Spleen (tissue), 3 donors: Measurements from ENCODE around the gene C17orf114.

Experiments
- POLR2A ChIP-seq, 3 donors: fragments of 450-650 bp; IDR thresholded peaks; one replicate each; pipeline ENCODE4 v1.5.1; 2017; ENCODE audit warnings: antibody characterized with exemption in 3 of 3, mild to moderate bottlenecking in 1 of 3
- POLR2AphosphoS5 ChIP-seq, 3 donors: sonication (generic); formaldehyde crosslinking; IDR thresholded peaks; one replicate each; pipeline ENCODE4 v1.5.1; 2017; ENCODE audit warnings: antibody characterized with exemption in 3 of 3

GRCh38 chr17:4838309-4838785 lies 36.2 kb upstream of the C17orf114 start:
- TF ChIP-seq POLR2A (IDR thresholded peaks at IDR 0.05): no peak
- no peak for TF ChIP-seq POLR2AphosphoS5 (IDR thresholded peaks at IDR 0.05)
